GM23338 (cell line): ENCODE measurements around the gene CPEB2. TPM values are rescaled to one million over a fixed set of nuclear protein-coding genes. Genes with fewer than 3 reads are reported as not detected.

ENCODE experiments used
- ATAC-seq: fragments of 200-7000 bp; cut with Tn5 transposase; 3 replicates; pipeline ENCODE4 v1.9.1; 2020
- DNase-seq: peaks from one replicate; pipeline ENCODE4 v3.0.0-alpha.2; 2015; ENCODE audit warnings: low spot score
- H2AFZ ChIP-seq: fragments of 200-600 bp; sonication (generic); 2 replicates; pipeline ENCODE4 v1.8.0; 2016; ENCODE audit warnings: antibody characterized with exemption, mild to moderate bottlenecking, moderate library complexity
- H3F3A ChIP-seq: fragments of 200-600 bp; sonication (generic); replicated peaks from 2 replicates; pipeline ENCODE4 v1.8.0; 2017; ENCODE audit warnings: antibody characterized with exemption, mixed run types, low read depth
- H3K27ac ChIP-seq: fragments of 200-600 bp; sonication (generic); 2 replicates; pipeline ENCODE4 v1.6.1; 2016; ENCODE audit warnings: low read depth
- H3K27me3 ChIP-seq: fragments of 200-600 bp; sonication (generic); 2 replicates; pipeline ENCODE4 v1.8.0; 2016; ENCODE audit warnings: mild to moderate bottlenecking, mixed run types, moderate library complexity; ENCODE audit not compliant: insufficient read depth
- H3K36me3 ChIP-seq: fragments of 200-600 bp; sonication (generic); 2 replicates; pipeline ENCODE4 v1.8.0; 2016; ENCODE audit warnings: mild to moderate bottlenecking; ENCODE audit not compliant: insufficient read depth
- H3K4me1 ChIP-seq: fragments of 200-600 bp; sonication (generic); 2 replicates; pipeline ENCODE4 v1.8.0; 2016; ENCODE audit warnings: mild to moderate bottlenecking, moderate library complexity; ENCODE audit not compliant: insufficient read depth
- H3K4me2 ChIP-seq: fragments of 200-600 bp; sonication (generic); 2 replicates; pipeline ENCODE4 v1.7.1; 2017; ENCODE audit warnings: mixed run types
- H3K4me3 ChIP-seq: fragments of 200-600 bp; sonication (generic); 2 replicates; pipeline ENCODE4 v1.6.1; 2016; ENCODE audit warnings: mixed run types
- H3K79me2 ChIP-seq: fragments of 200-600 bp; sonication (generic); replicated peaks from 2 replicates; pipeline ENCODE4 v1.8.0; 2017; ENCODE audit warnings: mild to moderate bottlenecking; ENCODE audit not compliant: insufficient read depth
- H3K9me2 ChIP-seq: fragments of 200-600 bp; sonication (generic); 2 replicates; pipeline ENCODE4 v1.8.0; 2017; ENCODE audit not compliant: insufficient read depth
- H4K20me1 ChIP-seq: fragments of 200-600 bp; sonication (generic); replicated peaks from 2 replicates; pipeline ENCODE4 v1.8.0; 2017; ENCODE audit warnings: mild to moderate bottlenecking; ENCODE audit not compliant: insufficient read depth
- H3K27ac Mint-ChIP-seq: 2 replicates; pipeline ENCODE4 v1.8.0; 2020; ENCODE audit warnings: inconsistent platforms, mild to moderate bottlenecking, moderate library complexity, mixed read lengths
- H3K27me3 Mint-ChIP-seq: 3 replicates; pipeline ENCODE4 v1.8.0; 2022; ENCODE audit warnings: low read depth, mild to moderate bottlenecking, moderate library complexity, mixed read lengths, inconsistent platforms; ENCODE audit not compliant: insufficient read depth, poor library complexity
- H3K36me3 Mint-ChIP-seq: 3 replicates; pipeline ENCODE4 v1.8.0; 2021; ENCODE audit warnings: low read depth, mild to moderate bottlenecking, inconsistent platforms, moderate library complexity, mixed read lengths
- H3K4me1 Mint-ChIP-seq: 3 replicates; pipeline ENCODE4 v1.8.0; 2020; ENCODE audit warnings: mild to moderate bottlenecking, inconsistent platforms, mixed read lengths
- H3K4me3 Mint-ChIP-seq: 3 replicates; pipeline ENCODE4 v1.8.0; 2021; ENCODE audit warnings: moderate library complexity, mild to moderate bottlenecking, inconsistent platforms, mixed read lengths
- H3K9me3 Mint-ChIP-seq: 3 replicates; pipeline ENCODE4 v1.8.0; 2020; ENCODE audit warnings: moderate library complexity, mild to moderate bottlenecking, inconsistent platforms, mixed read lengths
- CREB1 ChIP-seq: fragments of 250-450 bp; sonication (Bioruptor Pico); IDR thresholded peaks from 2 replicates; pipeline ENCODE4 v1.5.0; 2020; ENCODE audit warnings: low read depth, mild to moderate bottlenecking, moderate library complexity
- EZH2phosphoT487 ChIP-seq: fragments of 200-600 bp; sonication (generic); IDR thresholded peaks from one replicate; pipeline ENCODE4 v1.8.1; 2018; ENCODE audit warnings: antibody characterized with exemption; ENCODE audit not compliant: unreplicated experiment
- JUNB ChIP-seq: IDR thresholded peaks from one replicate; pipeline ENCODE4 v1.6.1; 2016; ENCODE audit warnings: antibody characterized with exemption; ENCODE audit not compliant: unreplicated experiment
- NANOG ChIP-seq: IDR thresholded peaks from 2 replicates; pipeline ENCODE4 v1.6.1; 2016; ENCODE audit warnings: antibody characterized with exemption, borderline replicate concordance
- POLR2AphosphoS5 ChIP-seq: IDR thresholded peaks from 2 replicates; pipeline ENCODE4 v1.6.1; 2016; ENCODE audit warnings: antibody characterized with exemption, low read depth
- STAT1 ChIP-seq: IDR thresholded peaks from one replicate; pipeline ENCODE4 v1.6.1; 2016; ENCODE audit warnings: antibody characterized with exemption; ENCODE audit not compliant: unreplicated experiment
- ZNF331 ChIP-seq: fragments of 250-450 bp; sonication (Bioruptor Pico); IDR thresholded peaks from 2 replicates; pipeline ENCODE4 v1.5.0; 2020; ENCODE audit warnings: low read depth, mild to moderate bottlenecking, moderate library complexity
- polyA plus RNA-seq: library from polyadenylated mRNA; unstranded; fragments of >200 nt; fragmentation: Nextera tagmentation; extraction: Ambion mirVana; gene quantifications from 2 replicates; pipeline ENCODE4 v1.2.1, GENCODE V29; 2016
- total RNA-seq: library from RNA; depleted of rRNA; stranded (reverse); fragments of >200 nt; shearing (Covaris generic); gene quantifications from 2 replicates; pipeline ENCODE4 v1.2.3, GENCODE V29; 2014
- TF ChIP-seq, protein P1 (sequence below): IDR thresholded peaks from one replicate; pipeline ENCODE4 v1.6.1; 2018; ENCODE audit warnings: antibody characterized with exemption; ENCODE audit not compliant: unreplicated experiment
- TF ChIP-seq, protein P2 (sequence below), 2 experiments: fragments of 200-600 bp in 1 of 2; sonication (generic) in 1 of 2; conservative IDR thresholded peaks; 2 replicates each; pipeline versions ENCODE4 v1.5.1 to v1.6.1; 2016 to 2017; ENCODE audit warnings: antibody characterized with exemption in 2 of 2, low read depth in 2 of 2, mild to moderate bottlenecking in 2 of 2, moderate library complexity in 1 of 2
- TF ChIP-seq, protein P3 (sequence below): IDR thresholded peaks from 2 replicates; pipeline ENCODE4 v1.6.1; 2016; ENCODE audit warnings: antibody characterized with exemption

Gene CPEB2
- total and polyA plus RNA-seq, 2 experiments from 2014 or later = 0.66 to 2.4 TPM

DNA sequence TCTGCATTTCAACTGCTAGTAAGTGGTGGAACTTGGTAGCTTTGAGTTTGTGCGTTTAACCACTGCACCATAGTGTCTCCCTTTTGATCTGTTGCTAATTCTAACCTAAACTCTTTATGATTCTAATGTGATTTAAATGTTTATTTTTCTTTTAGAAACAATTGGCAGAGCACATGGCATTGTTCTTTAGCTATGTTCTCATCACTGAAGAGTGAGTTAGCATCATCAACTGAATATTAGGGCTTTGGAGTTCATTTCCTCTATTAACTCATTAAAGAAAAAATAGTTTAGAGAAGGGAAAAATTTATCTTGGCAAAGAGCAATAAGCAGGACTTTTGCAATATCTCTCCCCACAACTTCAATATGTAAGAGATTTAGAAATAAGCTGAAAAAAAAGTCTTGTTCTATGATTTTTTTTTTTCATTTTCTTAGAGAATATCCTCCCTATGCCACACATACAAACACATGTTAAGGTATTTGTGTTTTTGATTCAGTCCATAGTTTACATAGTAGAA is 25.7 kb downstream of the CPEB2 start (continued):
- TF ChIP-seq, protein P1, sequence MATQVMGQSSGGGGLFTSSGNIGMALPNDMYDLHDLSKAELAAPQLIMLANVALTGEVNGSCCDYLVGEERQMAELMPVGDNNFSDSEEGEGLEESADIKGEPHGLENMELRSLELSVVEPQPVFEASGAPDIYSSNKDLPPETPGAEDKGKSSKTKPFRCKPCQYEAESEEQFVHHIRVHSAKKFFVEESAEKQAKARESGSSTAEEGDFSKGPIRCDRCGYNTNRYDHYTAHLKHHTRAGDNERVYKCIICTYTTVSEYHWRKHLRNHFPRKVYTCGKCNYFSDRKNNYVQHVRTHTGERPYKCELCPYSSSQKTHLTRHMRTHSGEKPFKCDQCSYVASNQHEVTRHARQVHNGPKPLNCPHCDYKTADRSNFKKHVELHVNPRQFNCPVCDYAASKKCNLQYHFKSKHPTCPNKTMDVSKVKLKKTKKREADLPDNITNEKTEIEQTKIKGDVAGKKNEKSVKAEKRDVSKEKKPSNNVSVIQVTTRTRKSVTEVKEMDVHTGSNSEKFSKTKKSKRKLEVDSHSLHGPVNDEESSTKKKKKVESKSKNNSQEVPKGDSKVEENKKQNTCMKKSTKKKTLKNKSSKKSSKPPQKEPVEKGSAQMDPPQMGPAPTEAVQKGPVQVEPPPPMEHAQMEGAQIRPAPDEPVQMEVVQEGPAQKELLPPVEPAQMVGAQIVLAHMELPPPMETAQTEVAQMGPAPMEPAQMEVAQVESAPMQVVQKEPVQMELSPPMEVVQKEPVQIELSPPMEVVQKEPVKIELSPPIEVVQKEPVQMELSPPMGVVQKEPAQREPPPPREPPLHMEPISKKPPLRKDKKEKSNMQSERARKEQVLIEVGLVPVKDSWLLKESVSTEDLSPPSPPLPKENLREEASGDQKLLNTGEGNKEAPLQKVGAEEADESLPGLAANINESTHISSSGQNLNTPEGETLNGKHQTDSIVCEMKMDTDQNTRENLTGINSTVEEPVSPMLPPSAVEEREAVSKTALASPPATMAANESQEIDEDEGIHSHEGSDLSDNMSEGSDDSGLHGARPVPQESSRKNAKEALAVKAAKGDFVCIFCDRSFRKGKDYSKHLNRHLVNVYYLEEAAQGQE = no peak

DNA sequence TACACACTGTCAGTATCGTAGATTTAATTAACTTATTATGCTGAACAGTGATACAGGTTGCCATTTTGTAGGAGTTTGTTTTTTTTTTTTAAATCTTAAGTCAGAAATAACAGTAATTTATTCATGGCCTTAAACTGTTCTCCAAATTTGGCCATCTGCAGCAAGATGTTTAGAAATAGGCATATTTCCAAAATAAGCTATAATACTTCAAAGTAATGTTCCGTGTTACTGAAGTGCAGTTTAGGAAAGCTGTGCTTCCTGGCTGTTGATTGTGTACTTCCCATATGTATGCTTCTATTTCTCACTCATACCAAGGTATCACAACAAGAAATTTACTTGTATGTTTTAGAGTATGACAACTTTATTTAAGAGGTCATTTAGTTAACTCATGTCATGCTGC is 28.9 kb downstream of the CPEB2 start:
- ATAC-seq = no peak
- H3K36me3 Mint-ChIP-seq = peaks cover 20% of the 10 kb centered on the region
- Histone ChIP-seq H2AFZ (no peak overlapping the region), H4K20me1 (no peaks in the 10 kb centered on the region), H3K4me1 (peaks cover 5% of the 10 kb centered on the region; the same call in 1 of the 2 replicates), H3K79me2 (no peaks in the 10 kb centered on the region), H3K27ac (no peak overlapping the region), H3F3A (no peaks in the 10 kb centered on the region), H3K27me3 (no peaks in the 10 kb centered on the region), H3K4me3 (no peak overlapping the region), H3K36me3 (no peaks in the 10 kb centered on the region), H3K4me2 (no peak overlapping the region), H3K9me2 (no peaks in the 10 kb centered on the region)
- H3K27me3 Mint-ChIP-seq = no peaks in the 10 kb centered on the region
- H3K4me3 Mint-ChIP-seq = no peak overlapping the region
- H3K27ac Mint-ChIP-seq = no peak overlapping the region
- no peak for TF ChIP-seq EZH2phosphoT487
- TF ChIP-seq, protein P2, sequence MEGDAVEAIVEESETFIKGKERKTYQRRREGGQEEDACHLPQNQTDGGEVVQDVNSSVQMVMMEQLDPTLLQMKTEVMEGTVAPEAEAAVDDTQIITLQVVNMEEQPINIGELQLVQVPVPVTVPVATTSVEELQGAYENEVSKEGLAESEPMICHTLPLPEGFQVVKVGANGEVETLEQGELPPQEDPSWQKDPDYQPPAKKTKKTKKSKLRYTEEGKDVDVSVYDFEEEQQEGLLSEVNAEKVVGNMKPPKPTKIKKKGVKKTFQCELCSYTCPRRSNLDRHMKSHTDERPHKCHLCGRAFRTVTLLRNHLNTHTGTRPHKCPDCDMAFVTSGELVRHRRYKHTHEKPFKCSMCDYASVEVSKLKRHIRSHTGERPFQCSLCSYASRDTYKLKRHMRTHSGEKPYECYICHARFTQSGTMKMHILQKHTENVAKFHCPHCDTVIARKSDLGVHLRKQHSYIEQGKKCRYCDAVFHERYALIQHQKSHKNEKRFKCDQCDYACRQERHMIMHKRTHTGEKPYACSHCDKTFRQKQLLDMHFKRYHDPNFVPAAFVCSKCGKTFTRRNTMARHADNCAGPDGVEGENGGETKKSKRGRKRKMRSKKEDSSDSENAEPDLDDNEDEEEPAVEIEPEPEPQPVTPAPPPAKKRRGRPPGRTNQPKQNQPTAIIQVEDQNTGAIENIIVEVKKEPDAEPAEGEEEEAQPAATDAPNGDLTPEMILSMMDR (conservative IDR thresholded peaks at IDR 0.05; ENCODE audit: low read depth in 2 of 2) = no peak
- H3K4me1 Mint-ChIP-seq = peaks cover 5% of the 10 kb centered on the region; the same call in 2 of the 3 replicates
- H3K9me3 Mint-ChIP-seq = no peaks in the 10 kb centered on the region
- DNase-seq = no peak

DNA sequence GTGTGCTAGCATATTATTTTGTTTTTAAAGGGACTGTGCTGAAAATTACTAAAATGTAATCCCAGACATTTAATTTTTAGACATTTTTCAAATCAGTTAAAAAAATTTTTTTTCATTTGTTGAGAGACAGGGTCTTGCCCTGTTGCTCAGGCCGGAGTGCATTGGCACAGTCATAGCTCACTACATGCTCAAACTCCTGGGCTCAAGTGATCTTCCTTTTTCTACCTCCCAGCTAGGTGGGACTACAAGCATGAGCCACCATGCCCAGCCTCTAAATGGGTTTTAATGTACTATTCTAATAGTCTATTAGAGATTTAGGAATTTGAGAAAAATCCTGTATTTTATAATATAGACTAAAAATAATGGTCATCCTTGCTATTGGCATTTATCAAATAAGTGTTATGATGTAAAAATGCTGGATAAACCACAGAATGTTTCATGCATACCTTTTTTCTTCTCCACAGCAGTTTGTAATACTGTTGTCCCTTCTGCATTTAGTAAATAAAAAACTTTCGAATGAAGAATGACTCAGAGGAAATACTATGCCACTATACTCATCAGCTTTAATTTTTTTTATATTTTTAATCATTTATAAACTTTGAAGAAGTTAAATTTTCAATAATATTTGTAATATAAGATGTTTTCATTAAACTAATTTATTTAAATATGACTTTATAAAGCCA is 29.9 kb downstream of the CPEB2 start:
- no peaks in the 10 kb centered on the region for H3K27me3 Mint-ChIP-seq
- ATAC-seq (no peak), DNase-seq (no peak)
- Histone ChIP-seq H2AFZ (no peak overlapping the region), H4K20me1 (no peaks in the 10 kb centered on the region), H3K27me3 (no peaks in the 10 kb centered on the region), H3K27ac (no peak overlapping the region), H3K9me2 (no peaks in the 10 kb centered on the region), H3K79me2 (no peaks in the 10 kb centered on the region), H3K4me1 (peaks cover 5% of the 10 kb centered on the region; the same call in 1 of the 2 replicates), H3K36me3 (no peaks in the 10 kb centered on the region), H3K4me3 (no peak overlapping the region), H3K4me2 (no peak overlapping the region), H3F3A (no peaks in the 10 kb centered on the region)
- no peak for TF ChIP-seq POLR2AphosphoS5
- no peak for TF ChIP-seq ZNF331 (CRISPR knock-in tag)
- TF ChIP-seq JUNB = no peak
- TF ChIP-seq, protein P3, sequence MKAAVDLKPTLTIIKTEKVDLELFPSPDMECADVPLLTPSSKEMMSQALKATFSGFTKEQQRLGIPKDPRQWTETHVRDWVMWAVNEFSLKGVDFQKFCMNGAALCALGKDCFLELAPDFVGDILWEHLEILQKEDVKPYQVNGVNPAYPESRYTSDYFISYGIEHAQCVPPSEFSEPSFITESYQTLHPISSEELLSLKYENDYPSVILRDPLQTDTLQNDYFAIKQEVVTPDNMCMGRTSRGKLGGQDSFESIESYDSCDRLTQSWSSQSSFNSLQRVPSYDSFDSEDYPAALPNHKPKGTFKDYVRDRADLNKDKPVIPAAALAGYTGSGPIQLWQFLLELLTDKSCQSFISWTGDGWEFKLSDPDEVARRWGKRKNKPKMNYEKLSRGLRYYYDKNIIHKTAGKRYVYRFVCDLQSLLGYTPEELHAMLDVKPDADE = no peak
- TF ChIP-seq CREB1 = no peak
- no peak for TF ChIP-seq NANOG
- no peak for TF ChIP-seq STAT1
- H3K36me3 Mint-ChIP-seq = peaks cover 20% of the 10 kb centered on the region
- no peak overlapping the region for H3K27ac Mint-ChIP-seq
- H3K4me1 Mint-ChIP-seq = peaks cover 5% of the 10 kb centered on the region; the same call in 2 of the 3 replicates
- no peak overlapping the region for H3K4me3 Mint-ChIP-seq
- no peaks in the 10 kb centered on the region for H3K9me3 Mint-ChIP-seq
